A673 (cell line): ENCODE measurements around the gene DZIP3. TPM values are rescaled to one million over a fixed set of nuclear protein-coding genes. Genes with fewer than 3 reads are reported as not detected.

ENCODE experiments used
- BruUV-seq: library from RNA; stranded (reverse); fragments of 400-500 nt; replicated peaks from 2 replicates; lab custom pipeline; 2021; lab: Mats Ljungman, UMichigan
- CTCF ChIA-PET: fragments of 300-600 bp; sonication (Branson Sonifier 250); formaldehyde crosslinking; loops from one replicate; lab custom pipeline; 2022; ENCODE audit warnings: antibody characterized with exemption; lab: Charles Lee
- POLR2A ChIA-PET: fragments of 300-600 bp; sonication (Branson Sonifier 250); formaldehyde crosslinking; loops from one replicate; lab custom pipeline; 2022; ENCODE audit warnings: antibody characterized with exemption; ENCODE audit not compliant: low non-redundant PET; lab: Charles Lee
- DNase-seq: peaks from one replicate; pipeline ENCODE4 v3.0.0-alpha.2; 2015; ENCODE audit warnings: low spot score
- H3K27ac ChIP-seq: fragments of 200-600 bp; sonication (generic); 2 replicates; pipeline ENCODE4 v1.5.1; 2016; ENCODE audit warnings: mixed run types, low read depth, mild to moderate bottlenecking, mixed read lengths, antibody characterized with exemption, low read length; ENCODE audit not compliant: poor library complexity, severe bottlenecking
- H3K27me3 ChIP-seq: fragments of 200-600 bp; sonication (generic); replicated peaks from 2 replicates; pipeline ENCODE4 v1.6.1; 2017; ENCODE audit warnings: mixed run types, low read depth, mild to moderate bottlenecking, mixed read lengths, antibody characterized with exemption, low read length; ENCODE audit not compliant: insufficient read depth, poor library complexity
- H3K36me3 ChIP-seq: fragments of 200-600 bp; sonication (generic); 2 replicates; pipeline ENCODE4 v1.6.1; 2016; ENCODE audit warnings: mixed run types, mild to moderate bottlenecking, mixed read lengths, antibody characterized with exemption, low read length; ENCODE audit not compliant: insufficient read depth, poor library complexity, severe bottlenecking
- H3K4me1 ChIP-seq: fragments of 200-600 bp; sonication (generic); 2 replicates; pipeline ENCODE4 v1.6.1; 2017; ENCODE audit warnings: mixed run types, mild to moderate bottlenecking, mixed read lengths, antibody characterized with exemption, low read length; ENCODE audit not compliant: insufficient read depth, poor library complexity, severe bottlenecking
- H3K4me3 ChIP-seq: fragments of 200-600 bp; sonication (generic); 2 replicates; pipeline ENCODE4 v1.5.1; 2016; ENCODE audit warnings: low read depth, mixed run types, mild to moderate bottlenecking, mixed read lengths, low read length; ENCODE audit not compliant: poor library complexity, severe bottlenecking
- H3K9me3 ChIP-seq: fragments of 200-600 bp; sonication (generic); 2 replicates; pipeline ENCODE4 v1.6.1; 2016; ENCODE audit warnings: mixed run types, low read depth, mild to moderate bottlenecking, mixed read lengths, antibody characterized with exemption, low read length; ENCODE audit not compliant: poor library complexity, severe bottlenecking
- EZH2 ChIP-seq: fragments of 200-600 bp; sonication (generic); IDR thresholded peaks from 2 replicates; pipeline ENCODE4 v1.6.1; 2017; ENCODE audit warnings: borderline replicate concordance, low read depth, mild to moderate bottlenecking, mixed read lengths, antibody characterized with exemption, low read length; ENCODE audit not compliant: poor library complexity, severe bottlenecking
- intact Hi-C: fragments of 100-400 bp; cut with micrococcal nuclease; formaldehyde crosslinking; loops from one replicate; pipeline ENCODE4 v1.10.0; 2022; ENCODE audit not compliant: unreplicated experiment
- total RNA-seq: library from RNA; stranded (reverse); gene quantifications from 2 replicates; pipeline ENCODE4 v1.2.3, GENCODE V29; 2021
- TF ChIP-seq, protein P1 (sequence below): fragments of 300-800, 200-600 bp; sonication (generic); conservative IDR thresholded peaks from 2 replicates; pipeline ENCODE4 v1.5.1; 2017; ENCODE audit warnings: low read depth, mild to moderate bottlenecking, antibody characterized with exemption, low read length, moderate library complexity, mixed read lengths

The DZIP3 gene
- total RNA-seq, 1 experiment from 2014 or later, result 14.9 TPM

DNA sequence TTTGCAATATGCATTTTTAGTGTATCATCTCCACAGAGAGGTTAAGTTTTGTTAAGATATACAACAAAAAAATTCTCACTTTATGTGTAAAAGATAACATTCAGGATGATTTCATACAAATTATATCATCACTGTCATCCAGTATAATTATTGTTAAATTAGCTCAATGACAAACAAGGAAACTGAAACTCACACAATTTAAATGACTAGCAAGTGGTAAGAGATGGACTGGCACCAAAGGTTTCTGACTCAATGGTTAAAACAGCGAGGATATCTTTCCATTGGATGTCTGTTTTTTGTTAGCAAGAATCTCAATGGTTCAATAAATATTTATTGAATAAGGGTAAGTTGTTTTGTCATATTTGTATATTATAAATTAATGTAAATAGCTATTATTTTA, 22.9 kb upstream of the DZIP3 start:
- Histone ChIP-seq H3K4me1 (peaks cover 3% of the 10 kb centered on the region), H3K27ac (no peak overlapping the region), H3K9me3 (no peaks in the 10 kb centered on the region), H3K27me3 (no peaks in the 10 kb centered on the region), H3K4me3 (no peak overlapping the region), H3K36me3 (peaks cover 16% of the 10 kb centered on the region)
- intact Hi-C loops, result no loop called here
- BruUV-seq, result no TSS peak
- ChIA-PET CTCF (no interaction called here), POLR2A (no interaction called here)
- TF ChIP-seq EZH2, result no peak
- TF ChIP-seq, protein P1, sequence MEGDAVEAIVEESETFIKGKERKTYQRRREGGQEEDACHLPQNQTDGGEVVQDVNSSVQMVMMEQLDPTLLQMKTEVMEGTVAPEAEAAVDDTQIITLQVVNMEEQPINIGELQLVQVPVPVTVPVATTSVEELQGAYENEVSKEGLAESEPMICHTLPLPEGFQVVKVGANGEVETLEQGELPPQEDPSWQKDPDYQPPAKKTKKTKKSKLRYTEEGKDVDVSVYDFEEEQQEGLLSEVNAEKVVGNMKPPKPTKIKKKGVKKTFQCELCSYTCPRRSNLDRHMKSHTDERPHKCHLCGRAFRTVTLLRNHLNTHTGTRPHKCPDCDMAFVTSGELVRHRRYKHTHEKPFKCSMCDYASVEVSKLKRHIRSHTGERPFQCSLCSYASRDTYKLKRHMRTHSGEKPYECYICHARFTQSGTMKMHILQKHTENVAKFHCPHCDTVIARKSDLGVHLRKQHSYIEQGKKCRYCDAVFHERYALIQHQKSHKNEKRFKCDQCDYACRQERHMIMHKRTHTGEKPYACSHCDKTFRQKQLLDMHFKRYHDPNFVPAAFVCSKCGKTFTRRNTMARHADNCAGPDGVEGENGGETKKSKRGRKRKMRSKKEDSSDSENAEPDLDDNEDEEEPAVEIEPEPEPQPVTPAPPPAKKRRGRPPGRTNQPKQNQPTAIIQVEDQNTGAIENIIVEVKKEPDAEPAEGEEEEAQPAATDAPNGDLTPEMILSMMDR, result no peak
- DNase-seq, result no peak

DNA sequence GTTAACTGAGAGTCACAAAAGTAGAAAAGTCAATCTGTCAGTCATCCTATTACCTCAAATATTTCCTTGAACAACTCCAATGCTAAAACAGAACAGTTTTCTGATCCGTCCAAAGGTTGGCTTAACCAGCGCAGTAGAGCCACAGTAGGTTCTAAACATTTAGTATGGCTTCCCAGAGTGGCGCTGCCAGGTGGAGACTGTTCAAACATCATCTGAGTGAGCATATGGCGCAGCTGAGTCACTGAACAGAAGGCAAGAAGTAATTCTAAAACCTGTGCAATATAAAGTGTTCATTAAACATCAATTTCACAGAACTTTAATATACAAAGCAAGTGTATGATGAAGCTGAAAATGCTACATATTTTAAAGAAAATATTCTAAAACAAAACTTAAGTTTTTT, 20.2 kb upstream of the DZIP3 start:
- POLR2A ChIA-PET, result no interaction called here
- H3K4me1 ChIP-seq, result peaks cover 2% of the 10 kb centered on the region
- peaks cover 9% of the 10 kb centered on the region for H3K36me3 ChIP-seq
- H3K27ac ChIP-seq, result no peak overlapping the region
- no peak for TF ChIP-seq EZH2
- TF ChIP-seq, protein P1, result no peak
- no peak for DNase-seq
- no peak overlapping the region for H3K4me3 ChIP-seq
- no peaks in the 10 kb centered on the region for H3K9me3 ChIP-seq
- CTCF ChIA-PET, result no interaction called here
- no TSS peak for BruUV-seq
- H3K27me3 ChIP-seq, result no peaks in the 10 kb centered on the region
- intact Hi-C loops, result no loop called here

DNA sequence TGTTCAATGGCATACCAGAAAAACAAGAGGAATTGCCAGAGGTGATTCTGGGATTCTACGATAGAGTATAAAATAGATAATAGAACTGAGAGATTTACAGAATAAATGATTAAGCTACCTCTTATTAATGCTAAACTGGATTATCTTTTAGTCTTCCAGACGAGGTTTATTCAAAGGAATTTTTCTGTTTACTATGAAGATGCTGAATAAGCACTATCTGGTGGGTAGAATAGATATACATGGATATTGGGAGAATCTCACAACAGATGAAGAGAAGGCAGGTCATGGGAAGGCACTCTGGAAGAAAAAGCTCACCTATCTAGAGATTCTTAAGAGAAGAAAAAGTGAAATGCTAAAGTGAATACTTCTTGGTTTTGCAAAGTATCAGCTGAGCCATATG, 11.5 kb upstream of the DZIP3 start:
- Histone ChIP-seq H3K4me3 (no peak overlapping the region), H3K36me3 (peaks cover 63% of the 10 kb centered on the region), H3K9me3 (no peaks in the 10 kb centered on the region), H3K4me1 (no peaks in the 10 kb centered on the region), H3K27me3 (no peaks in the 10 kb centered on the region), H3K27ac (no peak overlapping the region)
- TF ChIP-seq EZH2, result no peak
- TF ChIP-seq, protein P1, result no peak
- ChIA-PET POLR2A (no interaction called here), CTCF (no interaction called here)
- BruUV-seq, result no TSS peak
- intact Hi-C loops, result no loop called here
- no peak for DNase-seq
